RPMI7951 (cell line): ENCODE data around the gene C1orf105. TPM values are rescaled to one million over a fixed set of nuclear protein-coding genes. Genes with fewer than 3 reads are reported as not detected.
"Not testable (repeated sequence)": the region's sequence is repeated elsewhere in the genome, so short reads cannot be mapped to it uniquely, and the experiment has no call there.

Experiments
- DNase-seq: peaks from one replicate; pipeline ENCODE4 v3.0.0-alpha.2; 2012; ENCODE audit warnings: low read depth
- total RNA-seq: library from RNA; depleted of rRNA; stranded (reverse); fragments of >200 nt; shearing (Covaris generic); gene quantifications from 2 replicates; pipeline ENCODE4 v1.2.3, GENCODE V29; 2014; rRNA removed

Gene C1orf105, protein sequence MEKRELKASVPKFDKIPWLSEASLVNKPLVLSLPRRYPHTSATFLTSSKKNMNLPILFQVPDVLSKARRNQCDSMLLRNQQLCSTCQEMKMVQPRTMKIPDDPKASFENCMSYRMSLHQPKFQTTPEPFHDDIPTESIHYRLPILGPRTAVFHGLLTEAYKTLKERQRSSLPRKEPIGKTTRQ
- total RNA-seq, result not detected in 2 replicates

DNA sequence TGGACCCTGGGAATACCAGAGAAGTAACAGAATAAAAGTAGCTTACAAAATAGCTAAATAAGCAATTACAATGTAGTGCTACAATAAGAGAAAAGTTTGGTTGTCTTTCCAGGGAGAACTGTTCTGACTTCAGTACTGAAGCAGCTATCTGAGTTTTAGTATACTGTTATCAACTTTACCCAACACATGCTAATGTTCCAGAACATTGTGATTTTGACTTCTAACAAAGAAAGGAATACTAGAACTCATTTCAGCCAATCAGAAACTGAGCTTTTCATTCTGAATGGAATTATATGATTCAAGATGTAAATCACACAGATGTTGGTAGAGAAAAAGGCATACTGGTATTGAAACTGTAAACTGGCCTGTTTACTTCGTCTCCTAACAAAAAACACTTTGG lies at the start of gene C1orf105:
Gene C1orf105, plus strand, starts transcription at position 301 of the 400 bp plus-strand sequence. CDS start 201 bp downstream, outside the sequence.
- DNase-seq, result no peak

GRCh38 chr1:172371646-172372045 lies 48.8 kb upstream of the C1orf105 start:
- not testable (repeated sequence) for DNase-seq

- peak; percentile 40 for DNase-seq
Measured at GRCh38 chr1:172373864-172374263, 46.6 kb upstream of the C1orf105 start.

DNA sequence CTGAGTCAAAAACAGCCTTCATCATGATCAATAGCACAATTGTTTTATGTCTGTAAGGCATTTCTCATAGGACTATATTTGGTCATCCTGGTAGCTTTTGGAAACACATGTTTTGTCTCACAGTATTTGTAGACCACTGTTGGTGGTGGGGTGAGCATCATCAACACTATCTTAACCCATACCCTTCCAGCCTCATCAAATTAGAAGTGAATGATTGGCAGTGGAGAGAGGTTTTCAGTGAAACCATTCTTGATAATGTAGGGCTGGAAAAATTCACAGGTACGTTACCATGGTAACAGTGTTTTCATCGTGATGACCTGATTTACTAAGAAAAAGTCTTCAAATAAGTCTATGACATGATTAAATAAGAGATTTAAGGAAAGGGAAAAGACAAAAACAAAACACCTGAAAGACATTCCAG lies 45.3 kb upstream of the C1orf105 start:
- DNase-seq, result no peak

DNA sequence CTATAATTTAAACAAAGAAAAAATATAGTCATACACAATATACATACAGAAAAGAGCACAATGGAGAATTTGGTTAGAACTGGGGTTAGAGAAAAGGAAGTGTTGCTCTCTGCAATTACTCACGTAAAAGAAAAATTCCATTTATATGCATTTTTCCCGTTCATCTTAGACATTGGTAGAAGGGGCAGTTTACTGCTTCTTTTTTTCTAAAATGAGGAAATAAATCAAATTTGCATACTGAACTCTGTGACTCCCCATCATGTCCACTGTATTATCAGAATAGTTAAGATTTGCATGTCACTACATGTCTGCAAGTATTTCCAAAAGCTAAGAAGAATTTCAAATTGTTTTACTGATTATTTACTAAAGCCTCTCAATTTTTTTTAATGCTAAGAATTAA lies 44.1 kb upstream of the C1orf105 start:
- no peak for DNase-seq

GRCh38 chr1:172377565-172377964 lies 42.9 kb upstream of the C1orf105 start:
- no peak for DNase-seq

DNA sequence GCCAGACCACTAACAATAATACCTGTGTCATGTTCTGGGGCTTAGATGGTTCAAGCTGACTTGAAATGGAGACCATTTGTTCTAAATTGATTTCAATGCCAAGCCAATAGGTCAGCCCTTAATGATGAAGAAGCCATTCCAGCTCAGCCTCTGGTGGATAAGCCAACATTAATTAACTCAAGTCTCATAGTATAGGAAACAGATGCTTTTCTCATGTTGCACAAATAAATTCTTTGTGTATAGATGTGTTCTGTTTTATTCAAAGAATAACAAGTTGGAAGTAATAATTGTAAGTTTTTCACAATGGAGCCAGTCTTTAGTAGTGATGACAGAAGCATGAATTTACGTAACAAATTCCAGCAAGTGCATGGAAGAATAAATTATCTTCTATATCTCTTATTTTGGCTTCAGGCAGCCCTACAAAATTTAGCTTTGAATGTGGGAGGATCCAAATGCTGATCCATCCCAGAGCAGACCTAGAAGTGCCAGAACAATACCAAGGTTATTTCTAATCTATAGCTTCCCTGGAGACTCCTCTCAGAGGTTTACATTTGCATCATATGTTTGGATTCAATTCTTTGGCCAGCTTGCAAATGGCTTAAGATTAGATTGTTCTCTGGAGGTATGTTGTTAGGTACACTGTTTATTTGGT lies 42.2 kb upstream of the C1orf105 start:
- DNase-seq, result no peak

DNA sequence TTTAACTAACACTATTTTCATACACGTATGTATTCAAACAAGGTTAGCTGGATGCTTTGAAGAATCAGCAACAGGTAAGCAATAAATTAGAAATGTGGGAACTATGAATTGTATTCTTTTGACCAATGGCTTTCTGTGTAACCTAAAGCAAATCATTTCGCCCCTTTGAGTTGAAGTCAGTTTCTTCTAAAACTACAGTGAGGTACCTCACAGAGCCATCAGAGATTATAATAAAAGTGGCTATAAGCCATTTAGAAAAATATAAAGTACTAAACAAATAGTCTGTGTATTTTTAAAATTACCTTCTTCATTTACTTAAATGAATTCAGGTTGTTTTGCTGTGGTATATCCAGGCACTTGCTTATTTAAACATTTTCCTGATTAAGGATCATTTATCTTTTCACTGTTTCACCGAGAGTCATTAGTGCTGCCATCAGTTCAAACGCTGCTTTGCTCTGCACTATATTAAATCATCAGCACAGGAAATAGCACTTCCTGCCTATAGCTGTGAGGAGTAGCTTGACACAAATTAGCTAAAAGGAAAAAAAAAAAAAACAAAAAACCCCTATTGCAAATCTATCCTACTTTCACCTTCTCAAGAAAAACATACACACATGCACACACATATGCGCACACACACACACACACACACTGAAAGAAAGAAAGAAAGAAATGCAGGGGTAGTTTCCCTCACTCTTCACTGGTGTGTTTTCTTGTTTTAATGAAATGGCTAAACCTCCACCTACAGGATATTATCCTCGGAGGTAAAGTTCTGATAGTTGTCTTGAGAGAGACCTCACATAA lies 39.8 kb upstream of the C1orf105 start:
- no peak for DNase-seq

- no peak for DNase-seq
Measured at GRCh38 chr1:172381946-172382345, 38.5 kb upstream of the C1orf105 start.

DNA sequence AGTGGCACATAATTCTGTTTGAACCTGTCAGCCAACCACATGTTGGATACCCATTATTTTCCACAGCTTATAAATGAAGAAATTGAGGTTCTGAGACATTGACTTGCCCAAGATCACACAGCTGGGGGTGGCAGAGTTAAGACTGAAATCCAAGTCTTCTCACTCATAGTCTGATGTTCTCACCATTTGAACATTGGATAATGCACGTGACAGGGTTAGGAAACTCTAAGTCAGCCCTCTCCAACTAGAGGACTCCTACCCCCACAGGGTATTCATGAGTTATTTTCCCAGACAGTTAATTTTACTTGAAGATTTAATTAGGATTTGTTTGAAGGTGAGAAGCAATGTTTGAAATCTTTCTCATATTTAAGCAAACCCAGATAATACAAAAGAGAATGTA lies 38.1 kb upstream of the C1orf105 start:
- no peak for DNase-seq

DNA sequence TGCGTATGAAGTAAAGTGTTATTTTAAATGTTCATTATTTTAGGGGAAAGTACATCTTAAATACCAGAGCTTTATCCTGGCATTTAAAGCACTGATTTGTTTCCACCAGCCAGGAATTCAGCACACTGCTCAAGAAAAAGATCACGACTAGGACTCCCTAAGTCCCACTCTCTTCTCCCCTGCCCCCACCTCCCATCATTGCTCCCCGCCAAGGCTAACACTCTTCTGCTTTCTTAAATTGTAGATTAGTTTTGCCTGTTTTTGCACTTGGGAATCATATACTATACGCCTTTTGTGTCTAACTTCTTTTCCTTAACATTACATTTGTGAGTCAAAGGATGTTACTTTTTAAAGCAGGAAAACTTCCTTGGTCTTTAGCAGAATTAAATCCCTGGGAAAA lies 37.5 kb upstream of the C1orf105 start:
- DNase-seq, result no peak

- DNase-seq, result peak; percentile 53
Measured at GRCh38 chr1:172383536-172383935, 36.9 kb upstream of the C1orf105 start.

DNA sequence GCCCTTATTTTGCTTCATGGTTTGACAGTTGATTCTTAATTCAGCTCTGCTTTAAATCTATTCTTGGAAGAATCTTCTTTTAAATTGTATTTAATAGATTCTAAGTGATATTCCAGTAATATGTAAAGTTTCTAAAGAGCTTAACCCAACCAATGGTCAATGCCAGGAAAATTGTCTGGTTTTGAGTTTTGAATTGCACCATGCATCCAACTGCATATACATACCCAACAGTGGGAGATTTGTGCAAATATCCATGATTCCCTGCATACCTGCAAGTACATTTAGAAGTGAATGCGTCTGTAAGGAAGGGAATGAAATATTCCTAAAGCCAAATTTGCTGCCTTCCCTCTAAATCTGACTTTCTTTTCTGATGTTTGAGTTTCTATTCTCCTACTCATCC lies 35.8 kb upstream of the C1orf105 start:
- DNase-seq, result no peak

- no peak for DNase-seq
Measured at GRCh38 chr1:172386046-172386445, 34.4 kb upstream of the C1orf105 start.

- DNase-seq, result no peak
Measured at GRCh38 chr1:172388490-172388889, 32.0 kb upstream of the C1orf105 start.

- peak; percentile 45 for DNase-seq
Measured at GRCh38 chr1:172390301-172390682, 30.2 kb upstream of the C1orf105 start.

GRCh38 chr1:172390683-172391551 lies 29.6 kb upstream of the C1orf105 start:
- peak; percentile 65 for DNase-seq

- DNase-seq, result no peak
Measured at GRCh38 chr1:172391976-172392375, 28.5 kb upstream of the C1orf105 start.

- DNase-seq, result no peak
Measured at GRCh38 chr1:172393354-172393753, 27.1 kb upstream of the C1orf105 start.

DNA sequence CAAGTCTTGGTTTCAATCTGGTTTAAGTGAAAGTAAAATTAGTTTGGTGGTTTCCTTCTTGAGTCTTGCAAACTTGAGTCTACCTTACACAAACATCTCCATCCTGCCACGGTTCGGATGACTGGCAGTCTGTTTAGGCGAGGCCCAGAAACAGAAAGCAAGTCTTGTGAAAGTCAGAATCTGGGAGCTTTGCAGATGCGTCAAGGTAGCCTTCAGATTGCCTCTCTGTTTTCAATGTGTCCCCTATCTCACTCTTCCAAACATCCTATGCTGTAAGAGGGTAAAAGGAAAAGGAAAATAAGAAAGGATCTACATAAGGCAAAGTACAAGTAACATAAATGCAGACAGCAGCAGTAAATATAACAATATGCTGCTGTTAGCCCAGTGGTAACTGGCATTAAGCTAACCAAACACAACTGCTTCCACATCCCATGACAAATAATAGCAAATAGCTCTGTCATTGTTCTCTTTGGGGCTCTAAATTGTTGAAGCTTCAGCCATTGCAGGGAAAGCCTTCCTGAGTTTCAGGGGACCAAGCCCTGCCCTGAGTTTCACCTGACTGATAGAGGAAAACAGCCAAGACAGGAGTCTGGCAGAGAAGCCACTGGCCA lies 26.2 kb upstream of the C1orf105 start:
- DNase-seq, result peak; percentile 67

GRCh38 chr1:172394811-172395210 lies 25.7 kb upstream of the C1orf105 start:
- no peak for DNase-seq
